Measurements from ENCODE around the gene SNF8. TPM values are rescaled to one million over a fixed set of nuclear protein-coding genes. Genes with fewer than 3 reads are reported as not detected.
A peak's percentile ranks its signal among the peaks of the same experiment; 100 is the strongest.

SNF8 gene, protein sequence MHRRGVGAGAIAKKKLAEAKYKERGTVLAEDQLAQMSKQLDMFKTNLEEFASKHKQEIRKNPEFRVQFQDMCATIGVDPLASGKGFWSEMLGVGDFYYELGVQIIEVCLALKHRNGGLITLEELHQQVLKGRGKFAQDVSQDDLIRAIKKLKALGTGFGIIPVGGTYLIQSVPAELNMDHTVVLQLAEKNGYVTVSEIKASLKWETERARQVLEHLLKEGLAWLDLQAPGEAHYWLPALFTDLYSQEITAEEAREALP
- 171 and 223 TPM in 2 replicates for polyA plus RNA-seq
- polyA minus RNA-seq, result 83.0 and 85.9 TPM in 2 replicates

DNA sequence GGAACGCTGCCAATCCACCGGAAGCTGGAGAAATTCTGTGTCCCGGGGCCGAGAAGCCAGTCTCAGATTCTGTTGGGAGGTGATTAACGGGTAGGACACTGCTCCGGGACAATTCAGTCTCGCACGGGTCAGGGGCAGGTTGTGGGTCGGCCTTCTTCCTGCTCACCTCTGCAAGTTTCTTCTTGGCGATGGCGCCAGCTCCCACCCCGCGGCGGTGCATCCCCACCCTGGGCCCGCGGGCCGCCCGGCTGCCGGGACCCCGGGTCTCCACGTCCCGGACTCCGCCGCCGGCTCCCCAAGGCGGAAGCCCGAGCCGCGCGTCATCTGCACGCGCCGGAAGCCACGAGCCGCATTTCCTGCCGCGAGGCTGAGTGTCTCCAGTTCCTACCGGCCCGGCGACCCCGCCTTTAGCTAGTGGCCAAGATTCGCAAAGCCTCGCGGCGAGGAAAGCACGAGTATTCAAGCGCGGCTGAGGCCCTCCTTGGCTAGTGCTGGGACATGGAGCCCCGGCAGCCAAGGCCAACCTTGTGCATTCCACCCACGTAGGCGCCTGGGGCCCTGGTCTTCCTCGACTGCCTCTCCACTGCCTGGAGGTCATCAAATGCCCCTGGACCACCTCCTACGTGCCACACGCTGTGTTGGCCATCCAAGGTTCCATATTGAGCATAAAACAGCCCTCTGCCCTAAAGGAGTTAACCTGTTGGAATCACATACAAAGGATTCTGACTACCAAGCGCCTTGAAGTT, at the start of gene SNF8:
Gene SNF8 (minus strand): TSS at position 328 of the 746 bp plus-strand sequence. CDS start 108 bp downstream, at position 220.
- TF ChIP-seq RAD21 (conservative IDR thresholded peaks at IDR 0.05) (peak; percentile 38), MXI1 (conservative IDR thresholded peaks at IDR 0.05; ENCODE audit: poor library complexity, severe bottlenecking) (peak; percentile 90), TAF1 (IDR thresholded peaks at IDR 0.05; ENCODE audit: low read depth) (peak; percentile 85), EP300 (conservative IDR thresholded peaks at IDR 0.05; ENCODE audit: poor library complexity, severe bottlenecking) (peak; percentile 58), CTCF (IDR thresholded peaks at IDR 0.05; ENCODE audit: poor library complexity, severe bottlenecking) (peak; percentile 19), SMC3 (conservative IDR thresholded peaks at IDR 0.05; ENCODE audit: poor library complexity) (peak; percentile 50), POLR2AphosphoS5 (IDR thresholded peaks at IDR 0.05) (peak; percentile 95), REST (IDR thresholded peaks at IDR 0.05; ENCODE audit: borderline replicate concordance) (peak; percentile 86), EZH2 (IDR thresholded peaks at IDR 0.05; ENCODE audit: borderline replicate concordance, insufficient read depth, low read length, poor library complexity, severe bottlenecking) (no peak)
- H3K9ac ChIP-seq (ENCODE audit: low read length), result peak within 1 kb of the TSS; percentile 80
- peak within 1 kb of the TSS; percentile 99 for H2AFZ ChIP-seq (ENCODE audit: low read depth, low read length)

GRCh38 chr17:48993951-48994350, 49.3 kb upstream of the SNF8 start:
- peaks cover 25% of the 10 kb centered on the region for H3K79me2 ChIP-seq (replicated peaks; ENCODE audit: insufficient read depth, low read length)
- H3K4me2 ChIP-seq (ENCODE audit: low read length), result no peak overlapping the region
- no peak overlapping the region for H3K4me3 ChIP-seq (ENCODE audit: low read length)

More for the DNA sequence above, at the start of gene SNF8:
- no peaks in the 10 kb centered on the region for H3K9me3 ChIP-seq (ENCODE audit: low read length)
- H3F3A ChIP-seq (ENCODE audit: insufficient read depth, low read length, poor library complexity, severe bottlenecking), result peaks cover 2% of the 10 kb centered on the region
- peaks cover 20% of the 10 kb centered on the region for H3K79me2 ChIP-seq (replicated peaks; ENCODE audit: insufficient read depth, low read length)
- H3K27ac ChIP-seq (ENCODE audit: low read length), result peak within 1 kb of the TSS; percentile 91
- H4K20me1 ChIP-seq (ENCODE audit: insufficient read depth), result no peaks in the 10 kb centered on the region
- no peaks in the 10 kb centered on the region for H3K36me3 ChIP-seq (ENCODE audit: insufficient read depth, low read length)
- no peaks in the 10 kb centered on the region for H3K9me2 ChIP-seq (ENCODE audit: insufficient read depth, low read length)
- H3K27me3 ChIP-seq (ENCODE audit: insufficient read depth, low read depth, low read length), result no peaks in the 10 kb centered on the region
- peak within 1 kb of the TSS; percentile 81 for H3K4me2 ChIP-seq (ENCODE audit: low read length)
- H3K4me3 ChIP-seq (ENCODE audit: low read length), result peak within 1 kb of the TSS; percentile 76

More at GRCh38 chr17:48993951-48994350, 49.3 kb upstream of the SNF8 start:
- H3K27ac ChIP-seq (ENCODE audit: low read length), result no peak overlapping the region
- peaks cover 2% of the 10 kb centered on the region for H3F3A ChIP-seq (ENCODE audit: insufficient read depth, low read length, poor library complexity, severe bottlenecking)
- H3K9ac ChIP-seq (ENCODE audit: low read length), result no peak overlapping the region
- no peaks in the 10 kb centered on the region for H3K27me3 ChIP-seq (ENCODE audit: insufficient read depth, low read depth, low read length)
- H3K9me3 ChIP-seq (ENCODE audit: low read length), result no peaks in the 10 kb centered on the region
- TF ChIP-seq CTCF (IDR thresholded peaks at IDR 0.05; ENCODE audit: poor library complexity, severe bottlenecking), result no peak
- TF ChIP-seq EP300 (conservative IDR thresholded peaks at IDR 0.05; ENCODE audit: poor library complexity, severe bottlenecking), result no peak
- TF ChIP-seq SMC3 (conservative IDR thresholded peaks at IDR 0.05; ENCODE audit: poor library complexity), result no peak
- no peak for TF ChIP-seq REST (IDR thresholded peaks at IDR 0.05; ENCODE audit: borderline replicate concordance)
- no peak for TF ChIP-seq RAD21 (conservative IDR thresholded peaks at IDR 0.05)
- no peak for TF ChIP-seq TAF1 (IDR thresholded peaks at IDR 0.05; ENCODE audit: low read depth)
- TF ChIP-seq MXI1 (conservative IDR thresholded peaks at IDR 0.05; ENCODE audit: poor library complexity, severe bottlenecking), result no peak
- no peak for TF ChIP-seq EZH2 (IDR thresholded peaks at IDR 0.05; ENCODE audit: borderline replicate concordance, insufficient read depth, low read length, poor library complexity, severe bottlenecking)
- no peak for TF ChIP-seq POLR2AphosphoS5 (IDR thresholded peaks at IDR 0.05)
- no peaks in the 10 kb centered on the region for H4K20me1 ChIP-seq (ENCODE audit: insufficient read depth)
- H3K9me2 ChIP-seq (ENCODE audit: insufficient read depth, low read length), result no peaks in the 10 kb centered on the region
- no peaks in the 10 kb centered on the region for H3K36me3 ChIP-seq (ENCODE audit: insufficient read depth, low read length)
- H2AFZ ChIP-seq (ENCODE audit: low read depth, low read length), result no peak overlapping the region
